HPDE6-E6E7 (cell line): ENCODE measurements around the gene ZNF438.

Experiments
- DNase-seq: peaks from one replicate; pipeline ENCODE4 v3.0.0; 2011; ENCODE audit warnings: missing footprints; ENCODE audit errors: extremely low spot score

Gene ZNF438

GRCh38 chr10:31014161-31014875, 17.3 kb downstream of the ZNF438 start:
- DNase-seq: no peak

GRCh38 chr10:31013331-31013730, 18.3 kb downstream of the ZNF438 start:
- DNase-seq: no peak

- no peak for DNase-seq
These were observed 20.0 kb downstream of the ZNF438 start for GRCh38 chr10:31011665-31012022.

- no peak for DNase-seq
These were observed 20.5 kb downstream of the ZNF438 start for GRCh38 chr10:31011017-31011664.

GRCh38 chr10:31010062-31010461, 21.6 kb downstream of the ZNF438 start:
- DNase-seq: no peak

GRCh38 chr10:31005895-31006294, 25.8 kb downstream of the ZNF438 start:
- DNase-seq: no peak

GRCh38 chr10:31004611-31005193, 27.0 kb downstream of the ZNF438 start:
- no peak for DNase-seq

- DNase-seq: no peak
These were observed 29.9 kb downstream of the ZNF438 start for GRCh38 chr10:31001740-31002139.

GRCh38 chr10:31000867-31001266, 30.8 kb downstream of the ZNF438 start:
- DNase-seq: no peak

- no peak for DNase-seq
These were observed 31.4 kb downstream of the ZNF438 start for GRCh38 chr10:31000071-31000782.

- DNase-seq: no peak
These were observed 32.5 kb downstream of the ZNF438 start for GRCh38 chr10:30999070-30999712.

- DNase-seq: no peak
These were observed 34.0 kb downstream of the ZNF438 start for GRCh38 chr10:30997536-30998235.

- DNase-seq: no peak
These were observed 35.1 kb downstream of the ZNF438 start for GRCh38 chr10:30996481-30997005.

- DNase-seq: no peak
These were observed 36.4 kb downstream of the ZNF438 start for GRCh38 chr10:30995081-30995770.

GRCh38 chr10:30993155-30993554, 38.5 kb downstream of the ZNF438 start:
- DNase-seq: no peak

- DNase-seq: no peak
These were observed 39.0 kb downstream of the ZNF438 start for GRCh38 chr10:30992681-30993080.

- DNase-seq: no peak
These were observed 40.0 kb downstream of the ZNF438 start for GRCh38 chr10:30991647-30992011.

- DNase-seq: no peak
These were observed 40.6 kb downstream of the ZNF438 start for GRCh38 chr10:30990971-30991646.

GRCh38 chr10:30990351-30990750, 41.3 kb downstream of the ZNF438 start:
- DNase-seq: no peak

GRCh38 chr10:30988831-30989435, 42.7 kb downstream of the ZNF438 start:
- no peak for DNase-seq
